GM10248 (cell line): ENCODE results near the gene RNF182.
"Not testable (repeated sequence)": the region's sequence is repeated elsewhere in the genome, so short reads cannot be mapped to it uniquely, and the experiment has no call there.

Experiments
- CTCF ChIA-PET: fragments of 300-600 bp; sonication (Branson Sonifier 250); formaldehyde crosslinking; extraction: SDS; loops from one replicate; lab custom pipeline; 2021; ENCODE audit warnings: antibody characterized with exemption; lab: Yijun Ruan, JAX
- POLR2A ChIA-PET: fragments of 350-650 bp; sonication (Branson Sonifier 250); formaldehyde crosslinking; extraction: SDS; loops from one replicate; lab custom pipeline; 2020; ENCODE audit warnings: antibody characterized with exemption; lab: Yijun Ruan, JAX
- DNase-seq: peaks from one replicate; pipeline ENCODE4 v3.0.0; 2012; ENCODE audit errors: extremely low spot score
- CTCF ChIP-seq: IDR thresholded peaks from 2 replicates; pipeline ENCODE4 v1.5.1; 2012; ENCODE audit warnings: mild to moderate bottlenecking, low read depth; ENCODE audit errors: extremely low read depth, missing control alignments, control extremely low read depth

The RNF182 gene

GRCh38 chr6:13924949-13925881 is at the start of gene RNF182:
Gene RNF182, plus strand, starts transcription at chr6:13924952. Its CDS starts 52,168 bp downstream, at chr6:13977120.
- ChIA-PET POLR2A (no interaction called here), CTCF (interaction anchor here (1.4 to 3.5 kb wide), 4 partner anchors 16 to 142 kb away, joined by 3 to 15 read pairs (median 11); no protein-coding TSS in a partner anchor)
- peak; percentile 72 for DNase-seq
- TF ChIP-seq CTCF, result no peak

GRCh38 chr6:13877051-13877450 is 47.7 kb upstream of the RNF182 start:
- CTCF ChIA-PET, result no interaction called here
- DNase-seq, result no peak
- POLR2A ChIA-PET, result no interaction called here
- no peak for TF ChIP-seq CTCF

- POLR2A ChIA-PET, CTCF ChIA-PET, DNase-seq: not testable (repeated sequence)
Measured at GRCh38 chr6:13880061-13880663, 44.6 kb upstream of the RNF182 start.

- ChIA-PET POLR2A (no interaction called here), CTCF (no interaction called here)
- no peak for DNase-seq
- TF ChIP-seq CTCF, result no peak
Measured at GRCh38 chr6:13881621-13882165, 43.1 kb upstream of the RNF182 start.

GRCh38 chr6:13883966-13884365 is 40.8 kb upstream of the RNF182 start:
- DNase-seq, result no peak
- ChIA-PET POLR2A (no interaction called here), CTCF (interaction anchor here (1.5 to 1.7 kb wide), 2 partner anchors 10 to 182 kb away, joined by 4 to 8 read pairs; no protein-coding TSS in a partner anchor)
- no peak for TF ChIP-seq CTCF

- ChIA-PET CTCF (interaction anchor here (1.5 to 3.1 kb wide), 3 partner anchors 10 to 182 kb away, joined by 4 to 14 read pairs (median 8); no protein-coding TSS in a partner anchor), POLR2A (no interaction called here)
- no peak for DNase-seq
- TF ChIP-seq CTCF, result no peak
Measured at GRCh38 chr6:13884397-13884796, 40.4 kb upstream of the RNF182 start.

GRCh38 chr6:13885601-13886000 is 39.2 kb upstream of the RNF182 start:
- no peak for DNase-seq
- TF ChIP-seq CTCF, result no peak
- ChIA-PET CTCF (interaction anchor here (1.0 to 3.1 kb wide), 6 partner anchors 10 to 26 kb away, joined by 3 to 14 read pairs (median 4); no protein-coding TSS in a partner anchor), POLR2A (no interaction called here)
